Endothelial cell (in vitro differentiated cells): ENCODE measurements around the gene HHIPL1. TPM values are rescaled to one million over a fixed set of nuclear protein-coding genes. Genes with fewer than 3 reads are reported as not detected.

Experiments used
- DNase-seq: peaks from one replicate; pipeline ENCODE4 v3.0.0; 2021; ENCODE audit warnings: low spot score
- H3K27ac Mint-ChIP-seq: one replicate; pipeline ENCODE4 v1.8.0; 2021; ENCODE audit warnings: mixed read lengths, inconsistent platforms; ENCODE audit not compliant: unreplicated experiment
- H3K27me3 Mint-ChIP-seq: one replicate; pipeline ENCODE4 v1.8.0; 2021; ENCODE audit warnings: mild to moderate bottlenecking, moderate library complexity, mixed read lengths, inconsistent platforms; ENCODE audit not compliant: unreplicated experiment
- H3K36me3 Mint-ChIP-seq: one replicate; pipeline ENCODE4 v1.8.0; 2021; ENCODE audit warnings: mild to moderate bottlenecking, low read depth, mixed read lengths, inconsistent platforms; ENCODE audit not compliant: unreplicated experiment
- H3K4me1 Mint-ChIP-seq: one replicate; pipeline ENCODE4 v1.8.0; 2021; ENCODE audit warnings: mild to moderate bottlenecking, mixed read lengths, inconsistent platforms; ENCODE audit not compliant: unreplicated experiment
- H3K4me3 Mint-ChIP-seq: one replicate; pipeline ENCODE4 v1.8.0; 2021; ENCODE audit warnings: mild to moderate bottlenecking, mixed read lengths, inconsistent platforms; ENCODE audit not compliant: unreplicated experiment
- H3K9me3 Mint-ChIP-seq: one replicate; pipeline ENCODE4 v1.8.0; 2021; ENCODE audit warnings: mixed read lengths, inconsistent platforms; ENCODE audit not compliant: unreplicated experiment
- total RNA-seq: library from RNA; stranded (reverse); fragmentation: NEBNext Ultra II Directional; extraction: Animal tissue kit (Norgen Biotek cat#: 25700); gene quantifications from one replicate; pipeline ENCODE4 v1.2.1, GENCODE V29; 2021; ENCODE audit not compliant: unreplicated experiment
- TF ChIP-seq, protein P1 (sequence below): fragments of 200-600 bp; sonication (generic); IDR thresholded peaks from one replicate; pipeline ENCODE4 v1.5.0; 2021; ENCODE audit warnings: antibody characterized with exemption; ENCODE audit not compliant: unreplicated experiment

Gene HHIPL1
- total RNA-seq, 1 donor from 2014 or later: 15.1 TPM

GRCh38 chr14:99651953-99652746, 7.2 kb downstream of the HHIPL1 start:
- TF ChIP-seq, protein P1, sequence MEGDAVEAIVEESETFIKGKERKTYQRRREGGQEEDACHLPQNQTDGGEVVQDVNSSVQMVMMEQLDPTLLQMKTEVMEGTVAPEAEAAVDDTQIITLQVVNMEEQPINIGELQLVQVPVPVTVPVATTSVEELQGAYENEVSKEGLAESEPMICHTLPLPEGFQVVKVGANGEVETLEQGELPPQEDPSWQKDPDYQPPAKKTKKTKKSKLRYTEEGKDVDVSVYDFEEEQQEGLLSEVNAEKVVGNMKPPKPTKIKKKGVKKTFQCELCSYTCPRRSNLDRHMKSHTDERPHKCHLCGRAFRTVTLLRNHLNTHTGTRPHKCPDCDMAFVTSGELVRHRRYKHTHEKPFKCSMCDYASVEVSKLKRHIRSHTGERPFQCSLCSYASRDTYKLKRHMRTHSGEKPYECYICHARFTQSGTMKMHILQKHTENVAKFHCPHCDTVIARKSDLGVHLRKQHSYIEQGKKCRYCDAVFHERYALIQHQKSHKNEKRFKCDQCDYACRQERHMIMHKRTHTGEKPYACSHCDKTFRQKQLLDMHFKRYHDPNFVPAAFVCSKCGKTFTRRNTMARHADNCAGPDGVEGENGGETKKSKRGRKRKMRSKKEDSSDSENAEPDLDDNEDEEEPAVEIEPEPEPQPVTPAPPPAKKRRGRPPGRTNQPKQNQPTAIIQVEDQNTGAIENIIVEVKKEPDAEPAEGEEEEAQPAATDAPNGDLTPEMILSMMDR: no peak
- Mint-ChIP-seq H3K36me3 (peaks cover 17% of the 10 kb centered on the region), H3K4me3 (no peak overlapping the region), H3K27me3 (peaks cover 11% of the 10 kb centered on the region), H3K4me1 (no peaks in the 10 kb centered on the region), H3K27ac (no peak overlapping the region), H3K9me3 (no peaks in the 10 kb centered on the region)
- DNase-seq: no peak

DNA sequence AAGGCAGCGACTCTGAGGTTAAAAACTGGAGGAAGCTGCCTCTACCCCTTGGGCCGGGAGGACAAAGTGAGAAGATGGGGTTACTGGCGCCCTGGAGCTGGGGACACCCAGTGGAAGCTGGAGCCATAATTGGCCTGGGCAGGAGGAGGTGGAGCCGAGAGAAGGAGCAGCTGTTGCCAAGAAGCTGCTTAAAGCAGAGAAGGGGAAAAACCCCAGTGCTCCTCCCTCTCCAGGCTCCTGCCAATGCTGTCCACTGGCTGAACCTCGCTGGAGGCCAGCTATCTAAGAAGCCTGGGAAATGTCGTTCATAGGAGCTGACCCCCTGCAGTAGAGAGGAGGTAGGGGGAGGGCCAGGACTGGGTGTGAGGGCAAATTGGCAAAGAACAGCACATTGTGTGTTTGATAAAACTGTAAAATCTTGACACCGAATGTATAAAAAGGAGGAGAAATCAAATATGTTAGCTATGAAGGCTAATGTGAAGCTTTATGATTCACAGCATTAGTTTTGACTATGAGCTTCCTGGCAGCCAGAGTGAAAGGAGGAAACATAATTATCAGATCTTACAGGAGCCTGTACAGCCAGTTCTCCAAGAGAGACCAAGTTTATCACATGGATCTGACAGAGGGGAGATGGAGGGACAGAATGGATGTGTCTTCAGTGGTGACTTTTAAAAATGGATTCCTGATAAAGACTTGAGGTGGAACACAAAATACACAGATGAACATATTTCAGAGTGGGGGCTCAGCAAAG, 9.5 kb downstream of the HHIPL1 start:
- TF ChIP-seq, protein P1: no peak
- no peak for DNase-seq

DNA sequence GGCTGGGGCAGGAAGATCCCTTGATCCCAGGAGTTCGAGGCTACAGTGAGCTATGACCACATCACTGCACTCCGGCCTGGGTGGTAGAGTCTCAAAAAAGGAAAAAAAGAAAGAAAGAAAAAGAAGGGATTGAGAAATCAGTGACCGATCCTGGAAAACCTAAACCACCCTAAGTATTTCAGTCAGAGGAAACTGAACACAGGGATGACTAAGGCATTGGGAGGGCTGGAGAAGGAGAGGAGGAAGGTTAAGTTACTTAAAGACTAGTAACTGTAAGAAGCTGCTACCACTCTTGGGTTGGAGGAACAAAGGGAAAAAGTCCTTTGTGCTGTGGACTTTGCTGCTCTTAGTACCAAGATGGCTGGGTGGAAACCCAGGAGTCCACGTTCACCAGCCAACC, 10.6 kb downstream of the HHIPL1 start:
- H3K4me3 Mint-ChIP-seq: no peak overlapping the region
- H3K27ac Mint-ChIP-seq: no peak overlapping the region
- H3K4me1 Mint-ChIP-seq: no peaks in the 10 kb centered on the region

More for the DNA sequence above, 9.5 kb downstream of the HHIPL1 start:
- H3K4me1 Mint-ChIP-seq: no peaks in the 10 kb centered on the region
- H3K36me3 Mint-ChIP-seq: peaks cover 17% of the 10 kb centered on the region
- no peaks in the 10 kb centered on the region for H3K9me3 Mint-ChIP-seq
- H3K4me3 Mint-ChIP-seq: peak overlapping the region; percentile 33
- no peak overlapping the region for H3K27ac Mint-ChIP-seq
- H3K27me3 Mint-ChIP-seq: peaks cover 20% of the 10 kb centered on the region

GRCh38 chr14:99656171-99656570, 11.2 kb downstream of the HHIPL1 start:
- Mint-ChIP-seq H3K27ac (no peak overlapping the region), H3K4me1 (peaks cover 4% of the 10 kb centered on the region), H3K9me3 (no peaks in the 10 kb centered on the region), H3K36me3 (peaks cover 16% of the 10 kb centered on the region), H3K27me3 (peaks cover 29% of the 10 kb centered on the region), H3K4me3 (no peak overlapping the region)
- TF ChIP-seq, protein P1: no peak
- DNase-seq: no peak

More for the DNA sequence above, 10.6 kb downstream of the HHIPL1 start:
- DNase-seq: no peak
- TF ChIP-seq, protein P1: no peak
- Mint-ChIP-seq H3K9me3 (no peaks in the 10 kb centered on the region), H3K36me3 (peaks cover 17% of the 10 kb centered on the region), H3K27me3 (peaks cover 24% of the 10 kb centered on the region)

GRCh38 chr14:99657645-99658155, 12.8 kb downstream of the HHIPL1 start:
- Mint-ChIP-seq H3K27ac (no peak overlapping the region), H3K27me3 (peaks cover 24% of the 10 kb centered on the region), H3K36me3 (peaks cover 12% of the 10 kb centered on the region), H3K4me3 (no peak overlapping the region), H3K9me3 (no peaks in the 10 kb centered on the region), H3K4me1 (peaks cover 4% of the 10 kb centered on the region)
- TF ChIP-seq, protein P1: no peak
- no peak for DNase-seq
